Nephron (organoid): ENCODE measurements around the gene GMDS.
A peak's percentile ranks its signal among the peaks of the same experiment; 100 is the strongest.

Experiments used
- H3K27ac Mint-ChIP-seq, 3 experiments: 2 replicates each; pipeline ENCODE4 v1.8.0; 2020; ENCODE audit warnings: mixed read lengths in 3 of 3, mild to moderate bottlenecking in 2 of 3, moderate library complexity in 1 of 3
- H3K27me3 Mint-ChIP-seq: 2 replicates; pipeline ENCODE4 v1.8.0; 2021; ENCODE audit warnings: low read depth, mild to moderate bottlenecking, moderate library complexity, mixed read lengths
- H3K36me3 Mint-ChIP-seq: 2 replicates; pipeline ENCODE4 v1.8.0; 2020; ENCODE audit warnings: low read depth, mixed read lengths
- H3K4me1 Mint-ChIP-seq: 2 replicates; pipeline ENCODE4 v1.8.0; 2020; ENCODE audit warnings: mixed read lengths
- H3K4me3 Mint-ChIP-seq, 3 experiments: 2 replicates each; pipeline ENCODE4 v1.8.0; 2020; ENCODE audit warnings: mild to moderate bottlenecking in 3 of 3, mixed read lengths in 3 of 3, moderate library complexity in 2 of 3
- H3K9me3 Mint-ChIP-seq: 2 replicates; pipeline ENCODE4 v1.8.0; 2020; ENCODE audit warnings: mixed read lengths
- TF ChIP-seq, protein P1 (sequence below), 3 experiments: fragments of 200-600 bp; sonication (generic); IDR thresholded peaks; one replicate each; pipeline ENCODE4 v1.5.0; 2021; ENCODE audit warnings: antibody characterized with exemption in 3 of 3; ENCODE audit not compliant: unreplicated experiment in 3 of 3

GMDS gene

DNA sequence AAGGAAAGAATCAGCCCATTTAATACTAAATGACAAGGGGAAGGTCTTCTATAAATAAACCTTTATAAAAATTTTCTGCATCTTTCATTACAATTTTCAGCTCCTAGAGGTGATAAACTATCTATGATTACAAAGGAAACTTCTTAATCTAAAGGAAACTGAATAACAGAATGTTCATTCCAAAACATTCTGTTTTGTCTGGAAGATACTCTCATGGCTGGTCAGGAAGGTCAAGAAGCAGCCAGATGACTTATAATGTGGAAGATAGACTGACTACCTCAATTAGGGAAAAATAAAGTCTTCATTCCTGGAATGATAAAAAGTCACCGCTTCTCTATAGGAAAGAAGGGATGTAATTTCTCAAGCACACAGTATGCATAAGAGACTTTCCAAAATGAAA is 131.3 kb downstream of the GMDS start:
- Mint-ChIP-seq H3K27me3 (peaks cover 6% of the 10 kb centered on the region), H3K4me1 (peaks cover 1% of the 10 kb centered on the region), H3K9me3 (no peaks in the 10 kb centered on the region), H3K27ac (no peak overlapping the region), H3K36me3 (no peaks in the 10 kb centered on the region), H3K4me3 (no peak overlapping the region)
- TF ChIP-seq, protein P1, sequence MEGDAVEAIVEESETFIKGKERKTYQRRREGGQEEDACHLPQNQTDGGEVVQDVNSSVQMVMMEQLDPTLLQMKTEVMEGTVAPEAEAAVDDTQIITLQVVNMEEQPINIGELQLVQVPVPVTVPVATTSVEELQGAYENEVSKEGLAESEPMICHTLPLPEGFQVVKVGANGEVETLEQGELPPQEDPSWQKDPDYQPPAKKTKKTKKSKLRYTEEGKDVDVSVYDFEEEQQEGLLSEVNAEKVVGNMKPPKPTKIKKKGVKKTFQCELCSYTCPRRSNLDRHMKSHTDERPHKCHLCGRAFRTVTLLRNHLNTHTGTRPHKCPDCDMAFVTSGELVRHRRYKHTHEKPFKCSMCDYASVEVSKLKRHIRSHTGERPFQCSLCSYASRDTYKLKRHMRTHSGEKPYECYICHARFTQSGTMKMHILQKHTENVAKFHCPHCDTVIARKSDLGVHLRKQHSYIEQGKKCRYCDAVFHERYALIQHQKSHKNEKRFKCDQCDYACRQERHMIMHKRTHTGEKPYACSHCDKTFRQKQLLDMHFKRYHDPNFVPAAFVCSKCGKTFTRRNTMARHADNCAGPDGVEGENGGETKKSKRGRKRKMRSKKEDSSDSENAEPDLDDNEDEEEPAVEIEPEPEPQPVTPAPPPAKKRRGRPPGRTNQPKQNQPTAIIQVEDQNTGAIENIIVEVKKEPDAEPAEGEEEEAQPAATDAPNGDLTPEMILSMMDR (IDR thresholded peaks at IDR 0.05; ENCODE audit: unreplicated experiment in 3 of 3): no peak

- H3K36me3 Mint-ChIP-seq: no peaks in the 10 kb centered on the region
- H3K27ac Mint-ChIP-seq: no peak overlapping the region
Measured at GRCh38 chr6:2111162-2111677, 134.2 kb downstream of the GMDS start.

DNA sequence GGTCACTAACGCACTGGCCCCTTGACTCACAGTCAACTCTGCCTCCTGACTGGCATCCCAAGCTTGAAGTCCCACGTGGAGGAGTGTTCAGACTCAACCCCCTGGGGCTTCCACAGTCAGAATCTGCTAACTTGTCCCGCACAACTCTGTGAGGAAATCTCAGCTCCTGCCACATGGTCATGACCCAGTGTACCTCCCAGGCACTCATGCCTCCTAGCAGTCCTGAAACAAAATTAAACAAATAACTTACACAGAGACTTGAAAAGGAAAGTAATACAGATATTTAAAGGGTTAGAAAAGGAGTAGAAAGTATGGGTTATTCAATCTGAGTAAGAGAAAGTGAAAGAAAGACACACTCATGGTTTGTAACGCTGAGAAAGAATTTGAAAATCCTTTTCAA is 134.9 kb downstream of the GMDS start:
- H3K4me1 Mint-ChIP-seq: peaks cover 6% of the 10 kb centered on the region
- TF ChIP-seq, protein P1 (IDR thresholded peaks at IDR 0.05; ENCODE audit: unreplicated experiment in 3 of 3): no peak
- H3K4me3 Mint-ChIP-seq: no peak overlapping the region
- H3K36me3 Mint-ChIP-seq: no peaks in the 10 kb centered on the region
- no peaks in the 10 kb centered on the region for H3K9me3 Mint-ChIP-seq
- no peak overlapping the region for H3K27ac Mint-ChIP-seq
- peaks cover 6% of the 10 kb centered on the region for H3K27me3 Mint-ChIP-seq

More at GRCh38 chr6:2111162-2111677, 134.2 kb downstream of the GMDS start:
- TF ChIP-seq, protein P1 (IDR thresholded peaks at IDR 0.05; ENCODE audit: unreplicated experiment in 3 of 3): no peak
- H3K4me3 Mint-ChIP-seq: no peak overlapping the region
- no peaks in the 10 kb centered on the region for H3K9me3 Mint-ChIP-seq
- H3K27me3 Mint-ChIP-seq: peaks cover 6% of the 10 kb centered on the region
- H3K4me1 Mint-ChIP-seq: peaks cover 6% of the 10 kb centered on the region

DNA sequence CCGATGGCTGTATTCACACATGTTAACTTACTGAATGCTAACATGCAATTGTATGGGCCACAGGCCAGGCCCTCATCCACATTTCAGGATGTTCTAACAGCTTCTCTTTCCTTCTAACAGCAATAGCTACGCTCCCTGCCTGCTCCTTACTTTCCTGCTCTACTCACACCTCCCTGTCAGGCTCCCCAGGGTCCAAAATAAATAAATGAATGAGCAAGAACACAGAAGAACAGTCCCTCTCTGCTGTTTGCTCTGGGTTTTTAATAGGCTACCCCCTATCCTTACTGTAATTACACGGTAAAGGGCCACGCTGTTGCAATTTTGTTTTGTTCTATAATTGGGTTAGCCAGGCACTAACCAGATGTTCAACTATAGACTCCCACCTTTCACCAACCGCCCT is 135.6 kb downstream of the GMDS start:
- TF ChIP-seq, protein P1 (IDR thresholded peaks at IDR 0.05; ENCODE audit: unreplicated experiment in 3 of 3): no peak
- no peaks in the 10 kb centered on the region for H3K36me3 Mint-ChIP-seq
- H3K27me3 Mint-ChIP-seq: peaks cover 6% of the 10 kb centered on the region
- H3K9me3 Mint-ChIP-seq: no peaks in the 10 kb centered on the region
- H3K4me3 Mint-ChIP-seq: no peak overlapping the region
- H3K4me1 Mint-ChIP-seq: peaks cover 6% of the 10 kb centered on the region
- H3K27ac Mint-ChIP-seq: peak overlapping the region in 1 of 3 experiments; percentile 7

GRCh38 chr6:2108700-2109306 is 136.6 kb downstream of the GMDS start:
- Mint-ChIP-seq H3K36me3 (no peaks in the 10 kb centered on the region), H3K27me3 (peaks cover 10% of the 10 kb centered on the region), H3K27ac (peak overlapping the region in 1 of 3 experiments; percentile 21), H3K9me3 (no peaks in the 10 kb centered on the region), H3K4me3 (no peak overlapping the region), H3K4me1 (peaks cover 12% of the 10 kb centered on the region)
- TF ChIP-seq, protein P1 (IDR thresholded peaks at IDR 0.05; ENCODE audit: unreplicated experiment in 3 of 3): no peak

DNA sequence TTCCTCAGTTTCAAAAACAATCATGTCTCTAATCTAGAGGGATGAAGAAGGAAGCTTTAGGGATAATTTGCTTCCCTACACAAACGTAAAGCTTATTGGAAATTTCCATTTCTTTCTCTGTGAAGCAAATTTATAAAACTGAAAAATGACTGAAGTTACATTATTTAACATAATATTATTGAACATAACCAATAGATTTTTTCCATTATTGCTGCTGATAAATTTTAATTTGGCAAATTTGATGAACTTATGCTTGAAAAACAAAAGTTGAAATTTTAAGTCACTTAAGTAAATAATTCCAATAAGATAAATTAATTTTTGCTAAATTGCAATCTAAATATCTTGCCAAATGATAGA is 140.9 kb downstream of the GMDS start:
- Mint-ChIP-seq H3K9me3 (no peaks in the 10 kb centered on the region), H3K27ac (peak overlapping the region; percentile 3 to 83 (median 60)), H3K4me3 (peak overlapping the region in 1 of 3 experiments; percentile 68), H3K4me1 (peaks cover 12% of the 10 kb centered on the region), H3K27me3 (peaks cover 15% of the 10 kb centered on the region), H3K36me3 (no peaks in the 10 kb centered on the region)
- TF ChIP-seq, protein P1 (IDR thresholded peaks at IDR 0.05; ENCODE audit: unreplicated experiment in 3 of 3): peak in 1 of 3 experiments; percentile 21
